Myocyte (in vitro differentiated cells): ENCODE data around the gene REC114. TPM values are rescaled to one million over a fixed set of nuclear protein-coding genes. Genes with fewer than 3 reads are reported as not detected.

ENCODE experiments used
- DNase-seq: peaks from one replicate; pipeline ENCODE4 v3.0.0-alpha.2; 2012; ENCODE audit warnings: low read depth
- total RNA-seq: library from RNA; depleted of rRNA; stranded (reverse); fragments of >200 nt; gene quantifications from 2 replicates; pipeline ENCODE4 v1.2.3, GENCODE V29; 2014

Gene REC114
- total RNA-seq, 1 donor from 2014 or later: not detected

DNA sequence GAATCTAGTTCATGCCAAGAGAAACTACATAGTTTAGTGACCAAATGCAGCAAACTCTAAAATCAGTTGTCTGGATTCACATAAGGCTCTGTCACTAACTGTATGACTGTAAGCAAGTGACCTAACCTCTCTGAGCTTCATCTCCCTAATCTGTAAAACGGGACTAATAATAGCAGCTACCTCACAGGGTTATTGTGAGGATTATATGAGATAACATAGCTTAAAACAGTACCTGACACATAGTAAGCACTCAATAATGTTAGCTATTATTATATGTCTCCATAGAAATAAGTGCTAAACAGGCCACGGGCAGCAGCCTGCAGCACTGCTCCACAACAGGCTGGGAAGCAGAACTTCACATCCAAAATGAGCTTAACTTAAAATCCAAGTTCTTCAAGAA lies 160.0 kb downstream of the REC114 start:
- DNase-seq: peak; percentile 65

DNA sequence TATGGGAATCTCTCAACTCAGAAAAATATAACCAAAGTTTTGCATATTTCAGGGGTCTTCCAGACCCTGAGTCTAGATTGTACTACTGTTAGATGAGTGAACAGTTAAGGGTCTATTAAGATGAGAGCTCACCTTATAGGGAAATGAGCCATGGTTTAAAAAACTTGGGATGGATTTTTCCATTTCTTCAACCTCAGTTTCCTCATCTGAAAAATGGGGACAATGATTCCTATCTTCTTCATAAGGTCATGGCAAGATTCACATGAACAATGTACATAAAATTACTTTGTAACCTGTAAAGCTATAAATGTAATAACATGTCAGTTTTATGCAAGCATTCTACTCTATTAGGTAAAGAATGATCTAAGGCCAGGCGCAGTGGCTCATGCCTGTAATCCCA lies 161.5 kb downstream of the REC114 start:
- no peak for DNase-seq

DNA sequence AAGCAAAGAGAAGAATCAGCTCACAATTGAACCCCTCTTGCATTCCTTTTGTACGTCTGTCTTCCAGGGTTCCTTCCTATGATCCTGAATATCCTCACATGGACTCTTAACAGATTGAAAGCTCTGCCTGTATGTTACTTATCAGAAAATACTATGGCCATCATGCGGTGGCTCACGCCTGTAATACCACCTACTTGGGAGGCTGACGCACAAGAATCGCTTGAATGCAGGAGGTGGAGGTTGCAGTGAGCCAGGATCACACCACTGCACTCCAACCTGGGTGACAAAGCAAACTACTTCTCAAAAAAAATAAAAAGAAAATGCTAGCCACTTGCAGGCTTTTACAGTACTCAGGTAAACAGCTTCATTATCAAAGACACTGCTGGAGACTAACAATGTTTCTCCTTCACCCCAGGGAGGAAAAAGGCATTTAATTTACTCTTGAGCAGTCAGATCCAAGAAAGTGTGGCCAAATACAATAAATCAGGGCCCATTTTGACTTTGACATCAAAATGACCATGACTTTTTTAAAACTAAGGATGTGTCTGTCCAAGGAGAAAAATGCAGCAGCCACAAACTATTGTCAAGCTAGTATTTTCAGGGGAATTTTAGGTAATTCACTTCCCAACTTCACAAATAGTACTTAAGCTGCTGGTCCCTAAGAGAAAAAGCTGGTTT lies 162.9 kb downstream of the REC114 start:
- no peak for DNase-seq

DNA sequence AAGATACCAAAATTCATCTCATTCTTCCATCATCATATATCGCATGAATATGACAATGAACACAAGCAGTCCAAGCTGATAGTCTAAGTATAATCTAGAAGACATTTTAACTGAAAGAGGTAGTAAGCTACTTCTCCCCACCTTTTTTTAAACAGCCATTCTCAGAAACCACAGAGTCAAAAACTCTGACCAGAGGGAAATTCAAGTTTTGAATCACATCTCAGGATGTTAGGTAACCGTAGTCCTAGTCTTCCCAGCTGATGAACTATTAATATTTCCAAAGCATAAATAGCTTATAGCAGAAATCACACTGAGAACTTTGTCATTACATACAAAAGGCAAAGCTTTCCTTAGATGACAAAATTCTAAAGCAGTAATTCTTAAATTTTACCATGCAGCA lies 164.4 kb downstream of the REC114 start:
- DNase-seq: no peak

DNA sequence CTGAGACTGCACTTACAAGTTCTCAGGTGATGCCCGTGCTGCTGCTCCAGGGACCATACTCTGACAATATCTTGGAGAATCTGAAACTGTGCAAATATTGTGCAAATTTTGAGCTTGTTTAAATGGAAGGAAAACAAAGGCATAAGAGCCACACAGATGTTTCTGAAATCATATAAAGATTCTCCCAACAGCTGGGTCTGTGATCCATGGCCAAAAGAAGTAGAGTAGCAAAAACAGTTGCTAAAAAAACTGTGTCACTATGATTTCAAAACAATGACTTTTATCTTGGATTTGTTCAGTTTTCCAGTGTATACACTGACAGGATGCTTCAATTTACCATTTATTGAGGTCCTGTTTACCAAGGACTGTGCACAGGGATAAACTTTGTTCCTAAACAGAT lies 164.9 kb downstream of the REC114 start:
- no peak for DNase-seq

DNA sequence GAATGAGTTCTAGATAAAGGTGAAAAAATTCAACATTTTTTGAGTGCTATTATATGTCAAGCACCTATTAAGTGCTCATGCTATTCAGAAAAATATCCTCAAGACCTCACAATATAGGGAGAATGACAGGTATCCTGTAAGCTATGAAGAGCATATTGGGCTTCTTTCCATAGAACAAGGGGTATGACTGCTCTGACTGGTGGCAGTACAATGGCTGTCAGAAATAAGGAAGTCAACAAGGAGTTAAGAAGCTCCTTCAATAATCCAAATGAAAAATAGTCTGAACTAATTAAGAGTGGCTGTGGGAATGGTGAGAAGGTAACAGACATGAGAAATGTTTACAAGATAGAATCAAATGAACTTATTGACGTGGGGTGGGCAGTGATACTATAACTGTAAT lies 165.5 kb downstream of the REC114 start:
- no peak for DNase-seq

DNA sequence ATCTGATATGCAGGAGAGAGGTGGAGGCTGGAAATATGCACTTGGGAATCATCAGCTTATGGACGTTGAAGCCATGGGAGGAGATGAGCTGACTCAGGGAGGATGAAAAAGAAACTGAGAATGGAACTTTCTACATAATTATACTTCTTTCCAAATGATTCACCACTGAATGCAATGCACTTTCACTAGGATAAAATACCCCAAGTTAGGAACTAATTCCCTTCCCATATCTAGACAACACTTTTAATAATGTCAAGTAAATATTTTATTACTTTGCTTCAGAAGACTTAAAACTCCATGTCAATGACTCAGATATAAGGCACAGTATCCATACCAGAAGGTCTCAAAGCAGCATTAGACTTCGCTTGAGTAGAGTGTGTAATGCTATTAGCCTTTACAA lies 166.0 kb downstream of the REC114 start:
- DNase-seq: no peak

Other genes with a start within 250 kb of the REC114 start
- gene HCN4, start 74.2 kb upstream of the REC114 start, total RNA-seq: not detected in 2 replicates
- gene NPTN, start 190.2 kb downstream of the REC114 start, total RNA-seq: 89.0 and 98.5 TPM in 2 replicates
- 77.8 and 202 TPM in 2 replicates for gene CD276, start 241.2 kb downstream of the REC114 start, total RNA-seq